CD4-positive, alpha-beta T cell (primary cell): ENCODE measurements around the gene RAPGEF4. TPM values are rescaled to one million over a fixed set of nuclear protein-coding genes. Genes with fewer than 3 reads are reported as not detected.

Experiments used
- ATAC-seq: fragments of 200-7000 bp; cut with Tn5 transposase; one replicate; pipeline ENCODE4 v1.10.0; 2022; ENCODE audit warnings: mild to moderate bottlenecking; ENCODE audit not compliant: poor library complexity
- CTCF ChIA-PET: fragments of 350-600 bp; sonication (Branson Sonifier 250); formaldehyde crosslinking; loops from one replicate; lab custom pipeline; 2021; ENCODE audit warnings: antibody characterized with exemption, inconsistent platforms; lab: Charles Lee
- POLR2A ChIA-PET: fragments of 350-600 bp; sonication (Branson Sonifier 250); formaldehyde crosslinking; loops from one replicate; lab custom pipeline; 2021; ENCODE audit warnings: antibody characterized with exemption, inconsistent platforms; lab: Charles Lee
- DNase-seq, 14 experiments: peaks; one replicate each; pipeline ENCODE4 v3.0.0-alpha.2; 2013 to 2020; ENCODE audit warnings: mixed read lengths in 2 of 14
- H3K27ac ChIP-seq, 2 donors: one replicate each; pipeline versions ENCODE4 v1.5.1 to v1.7.0; 2013; ENCODE audit warnings: low read length in 2 of 2, low read depth in 1 of 2, mild to moderate bottlenecking in 1 of 2
- H3K27me3 ChIP-seq, 2 experiments: 1 replicate in 1 of 2; 2 replicates in 1 of 2; pipeline versions ENCODE4 v1.6.1 to v1.7.0; 2013; ENCODE audit warnings: low read length in 2 of 2, control low read depth in 1 of 2, mild to moderate bottlenecking in 1 of 2, moderate library complexity in 1 of 2; ENCODE audit not compliant: insufficient read depth in 2 of 2, control insufficient read depth in 1 of 2
- H3K36me3 ChIP-seq: one replicate; pipeline ENCODE4 v1.6.1; 2013; ENCODE audit warnings: low read length, control low read depth; ENCODE audit not compliant: insufficient read depth
- H3K4me1 ChIP-seq: one replicate; pipeline ENCODE4 v1.6.1; 2013; ENCODE audit warnings: low read length, control low read depth; ENCODE audit not compliant: insufficient read depth
- H3K4me3 ChIP-seq: one replicate; pipeline ENCODE4 v1.5.1; 2013; ENCODE audit warnings: mild to moderate bottlenecking, low read length, moderate library complexity
- H3K9me3 ChIP-seq, 2 experiments: 1 replicate in 1 of 2; 2 replicates in 1 of 2; pipeline versions ENCODE4 v1.6.1 to v1.7.0; 2013; ENCODE audit warnings: low read length in 2 of 2, mild to moderate bottlenecking in 2 of 2, control low read depth in 1 of 2, moderate library complexity in 1 of 2; ENCODE audit not compliant: control insufficient read depth in 1 of 2, insufficient read depth in 1 of 2
- H3K27ac Mint-ChIP-seq: one replicate; pipeline ENCODE4 v1.8.0; 2020; ENCODE audit warnings: mixed read lengths
- H3K27me3 Mint-ChIP-seq: one replicate; pipeline ENCODE4 v1.8.0; 2021; ENCODE audit warnings: mixed read lengths
- H3K36me3 Mint-ChIP-seq: one replicate; pipeline ENCODE4 v1.8.0; 2021; ENCODE audit warnings: low read depth, mixed read lengths
- H3K4me1 Mint-ChIP-seq: one replicate; pipeline ENCODE4 v1.8.0; 2021; ENCODE audit warnings: low read depth, mixed read lengths
- H3K4me3 Mint-ChIP-seq: one replicate; pipeline ENCODE4 v1.8.0; 2020; ENCODE audit warnings: mild to moderate bottlenecking, mixed read lengths
- H3K9me3 Mint-ChIP-seq: one replicate; pipeline ENCODE4 v1.8.0; 2020; ENCODE audit warnings: mixed read lengths
- CTCF ChIP-seq: fragments of 200-600 bp; IDR thresholded peaks from one replicate; pipeline ENCODE4 v1.8.0; 2022; ENCODE audit warnings: antibody characterized with exemption, mild to moderate bottlenecking
- intact Hi-C, 2 experiments: fragments of 100-400 bp; cut with DNase I in 1 of 2; cut with micrococcal nuclease in 1 of 2; formaldehyde crosslinking; loops; one replicate each; pipeline versions ENCODE4 v1.15.1 to v1.9.0; 2023 to 2025; cut with DNase I, micrococcal nuclease
- total RNA-seq, 174 experiments: library from RNA in 2 of 174; stranded (reverse) in 2 of 174; gene quantifications; one replicate each; pipeline ENCODE4 v1.2.3 and lab custom pipeline; 2021 to 2026

The RAPGEF4 gene
- total RNA-seq, 2 experiments from 2014 or later = 0.69 to 0.73 TPM

GRCh38 chr2:173021939-173022371 is 286.3 kb downstream of the RAPGEF4 start:
- Histone ChIP-seq H3K4me1 (no peaks in the 10 kb centered on the region), H3K27me3 (no peaks in the 10 kb centered on the region), H3K36me3 (no peaks in the 10 kb centered on the region), H3K27ac (no peak overlapping the region), H3K4me3 (no peak overlapping the region), H3K9me3 (no peaks in the 10 kb centered on the region)
- Mint-ChIP-seq H3K36me3 (no peaks in the 10 kb centered on the region), H3K27ac (no peak overlapping the region), H3K4me3 (no peak overlapping the region), H3K4me1 (no peaks in the 10 kb centered on the region), H3K27me3 (no peaks in the 10 kb centered on the region), H3K9me3 (no peaks in the 10 kb centered on the region)
- peak; percentile 14 for TF ChIP-seq CTCF
- intact Hi-C loops = no loop called here
- ATAC-seq (no peak), DNase-seq (no peak)
- POLR2A ChIA-PET = no interaction called here
- CTCF ChIA-PET = no interaction called here

- Histone ChIP-seq H3K27me3 (no peaks in the 10 kb centered on the region), H3K9me3 (no peaks in the 10 kb centered on the region), H3K36me3 (no peaks in the 10 kb centered on the region), H3K27ac (no peak overlapping the region), H3K4me3 (no peak overlapping the region), H3K4me1 (no peaks in the 10 kb centered on the region)
- Mint-ChIP-seq H3K27ac (no peak overlapping the region), H3K27me3 (peaks cover 6% of the 10 kb centered on the region), H3K4me1 (no peaks in the 10 kb centered on the region), H3K36me3 (no peaks in the 10 kb centered on the region), H3K4me3 (no peak overlapping the region), H3K9me3 (no peaks in the 10 kb centered on the region)
- DNase-seq = no peak
- intact Hi-C loops = no loop called here
- CTCF ChIA-PET = no interaction called here
- ATAC-seq = no peak
- no peak for TF ChIP-seq CTCF
- POLR2A ChIA-PET = no interaction called here
These were observed 288.1 kb downstream of the RAPGEF4 start for GRCh38 chr2:173023718-173024117.

- ChIA-PET POLR2A (no interaction called here), CTCF (interaction anchor here (1.4 to 1.8 kb wide), 3 partner anchors 10 to 1315 kb away, joined by 3 to 18 read pairs (median 4); no protein-coding TSS in a partner anchor)
- peaks cover 6% of the 10 kb centered on the region for H3K27me3 Mint-ChIP-seq
- no peak for TF ChIP-seq CTCF
- no peaks in the 10 kb centered on the region for H3K4me1 Mint-ChIP-seq
- no peaks in the 10 kb centered on the region for H3K4me1 ChIP-seq
- DNase-seq = no peak
- no peaks in the 10 kb centered on the region for H3K9me3 ChIP-seq
- no peaks in the 10 kb centered on the region for H3K27me3 ChIP-seq
- no peaks in the 10 kb centered on the region for H3K36me3 Mint-ChIP-seq
- intact Hi-C loops = loop anchor here in 1 of 2 experiments (5.0 kb wide), 1 partner anchor 1051 kb away; no protein-coding TSS in a partner anchor
- H3K9me3 Mint-ChIP-seq = no peaks in the 10 kb centered on the region
- no peak overlapping the region for H3K27ac Mint-ChIP-seq
- H3K4me3 Mint-ChIP-seq = no peak overlapping the region
- ATAC-seq = no peak
- no peak overlapping the region for H3K4me3 ChIP-seq
- no peak overlapping the region for H3K27ac ChIP-seq
- H3K36me3 ChIP-seq = no peaks in the 10 kb centered on the region
These were observed 290.8 kb downstream of the RAPGEF4 start for GRCh38 chr2:173026479-173026878.
